ENCODE results near the gene COA8. TPM values are rescaled to one million over a fixed set of nuclear protein-coding genes. Genes with fewer than 3 reads are reported as not detected.

COA8 gene
- total and polyA plus RNA-seq, 2 of the 13 experiments (the other 11 are each of a cell fraction or from before 2014, with no cell fraction given), result 10.9 to 25.1 TPM

Small RNAs within 50 kb of the gene (small RNA-seq; reads per million reads assigned to genes)
- gene RNU4-68P (ENCODE audit: insufficient read depth in 2 of 3, insufficient read length in 3 of 3, low read depth in 2 of 3, low replicate concordance in 1 of 3) (0 reads per million in 3 experiments), gene RNU7-160P (ENCODE audit: insufficient read depth in 2 of 3, insufficient read length in 3 of 3, low read depth in 2 of 3, low replicate concordance in 1 of 3) (0 reads per million in 3 experiments)

Other genes with a start within 250 kb of the COA8 start
- gene EIF5, start 228.7 kb upstream of the COA8 start, total RNA-seq (2016; rRNA removed; fragmentation: Illumina TruSeq; extraction: Trizol), result 281 and 333 TPM in 2 replicates
- 147 and 189 TPM in 2 replicates for gene EIF5, start 228.7 kb upstream of the COA8 start, polyA plus RNA-seq (2011; rRNA removed)
- gene MARK3, start 177.5 kb upstream of the COA8 start, total RNA-seq (2016; rRNA removed; fragmentation: Illumina TruSeq; extraction: Trizol), result 41.4 and 56.6 TPM in 2 replicates
- 45.0 and 47.7 TPM in 2 replicates for gene MARK3, start 177.5 kb upstream of the COA8 start, polyA plus RNA-seq (2011; rRNA removed)
- 82.3 and 92.4 TPM in 2 replicates for gene CKB, start 40.1 kb upstream of the COA8 start, total RNA-seq (2016; rRNA removed; fragmentation: Illumina TruSeq; extraction: Trizol)
- gene CKB, start 40.1 kb upstream of the COA8 start, polyA plus RNA-seq (2011; rRNA removed), result 179 and 217 TPM in 2 replicates
- 12.2 and 13.6 TPM in 2 replicates for gene TRMT61A, start 33.8 kb upstream of the COA8 start, total RNA-seq (2016; rRNA removed; fragmentation: Illumina TruSeq; extraction: Trizol)
- 6.5 and 9.8 TPM in 2 replicates for gene TRMT61A, start 33.8 kb upstream of the COA8 start, polyA plus RNA-seq (2011; rRNA removed)
- gene BAG5, start 303 bp upstream of the COA8 start, total RNA-seq (2016; rRNA removed; fragmentation: Illumina TruSeq; extraction: Trizol), result 21.0 and 34.8 TPM in 2 replicates
- 3.0 and 3.5 TPM in 2 replicates for gene BAG5, start 303 bp upstream of the COA8 start, polyA plus RNA-seq (2011; rRNA removed)
- gene KLC1, start 66.3 kb downstream of the COA8 start, total RNA-seq (2016; rRNA removed; fragmentation: Illumina TruSeq; extraction: Trizol), result 57.8 and 63.5 TPM in 2 replicates
- gene KLC1, start 66.3 kb downstream of the COA8 start, polyA plus RNA-seq (2011; rRNA removed), result 53.2 and 61.0 TPM in 2 replicates
- gene XRCC3, start 152.5 kb downstream of the COA8 start, total RNA-seq (2016; rRNA removed; fragmentation: Illumina TruSeq; extraction: Trizol), result 22.7 and 25.8 TPM in 2 replicates
- 5.4 and 5.8 TPM in 2 replicates for gene XRCC3, start 152.5 kb downstream of the COA8 start, polyA plus RNA-seq (2011; rRNA removed)
- 34.3 and 35.1 TPM in 2 replicates for gene ZFYVE21, start 152.8 kb downstream of the COA8 start, total RNA-seq (2016; rRNA removed; fragmentation: Illumina TruSeq; extraction: Trizol)
- gene ZFYVE21, start 152.8 kb downstream of the COA8 start, polyA plus RNA-seq (2011; rRNA removed), result 34.4 and 36.2 TPM in 2 replicates

Data from HepG2 (cell line).